CD4-positive, alpha-beta T cell treated with Interleukin-4 for 1 hour (primary cell): ENCODE data around the gene POLG.
"Not testable (repeated sequence)": the region's sequence is repeated elsewhere in the genome, so short reads cannot be mapped to it uniquely, and the experiment has no call there.

Experiments
- DNase-seq, 2 donors: peaks; one replicate each; pipeline ENCODE4 v3.0.0-alpha.2; 2020 to 2022

POLG gene

DNA sequence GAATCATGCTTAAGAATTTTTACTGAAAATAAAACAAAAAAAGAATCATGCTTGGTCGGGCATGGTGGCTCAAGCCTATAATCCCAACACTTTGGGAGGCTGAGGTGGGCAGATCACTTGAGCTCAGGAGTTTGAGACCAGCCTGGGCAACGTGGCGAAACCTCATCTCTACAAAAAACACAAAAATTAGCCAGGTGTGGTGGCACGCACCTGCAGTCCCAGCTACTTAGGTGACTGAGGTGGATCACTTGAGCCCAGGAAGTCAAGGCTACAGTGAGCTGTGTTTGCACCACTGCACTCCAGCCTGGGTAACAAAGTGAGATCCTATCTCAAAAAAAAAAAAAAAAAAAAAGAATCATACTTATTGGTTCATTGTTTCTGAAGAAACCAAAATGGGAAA is 57.3 kb downstream of the POLG start:
- DNase-seq, result not testable (repeated sequence)
